Cerebellar nuclear complex (tissue), 1 donor: ENCODE measurements around the gene CENPF.
"Not testable (repeated sequence)": the region's sequence is repeated elsewhere in the genome, so short reads cannot be mapped to it uniquely, and the experiment has no call there.

Source experiments
- DNase-seq, 2 experiments: peaks; one replicate each; lab custom pipeline; 2025; lab: John Stamatoyannopoulos, UW

Gene CENPF, protein sequence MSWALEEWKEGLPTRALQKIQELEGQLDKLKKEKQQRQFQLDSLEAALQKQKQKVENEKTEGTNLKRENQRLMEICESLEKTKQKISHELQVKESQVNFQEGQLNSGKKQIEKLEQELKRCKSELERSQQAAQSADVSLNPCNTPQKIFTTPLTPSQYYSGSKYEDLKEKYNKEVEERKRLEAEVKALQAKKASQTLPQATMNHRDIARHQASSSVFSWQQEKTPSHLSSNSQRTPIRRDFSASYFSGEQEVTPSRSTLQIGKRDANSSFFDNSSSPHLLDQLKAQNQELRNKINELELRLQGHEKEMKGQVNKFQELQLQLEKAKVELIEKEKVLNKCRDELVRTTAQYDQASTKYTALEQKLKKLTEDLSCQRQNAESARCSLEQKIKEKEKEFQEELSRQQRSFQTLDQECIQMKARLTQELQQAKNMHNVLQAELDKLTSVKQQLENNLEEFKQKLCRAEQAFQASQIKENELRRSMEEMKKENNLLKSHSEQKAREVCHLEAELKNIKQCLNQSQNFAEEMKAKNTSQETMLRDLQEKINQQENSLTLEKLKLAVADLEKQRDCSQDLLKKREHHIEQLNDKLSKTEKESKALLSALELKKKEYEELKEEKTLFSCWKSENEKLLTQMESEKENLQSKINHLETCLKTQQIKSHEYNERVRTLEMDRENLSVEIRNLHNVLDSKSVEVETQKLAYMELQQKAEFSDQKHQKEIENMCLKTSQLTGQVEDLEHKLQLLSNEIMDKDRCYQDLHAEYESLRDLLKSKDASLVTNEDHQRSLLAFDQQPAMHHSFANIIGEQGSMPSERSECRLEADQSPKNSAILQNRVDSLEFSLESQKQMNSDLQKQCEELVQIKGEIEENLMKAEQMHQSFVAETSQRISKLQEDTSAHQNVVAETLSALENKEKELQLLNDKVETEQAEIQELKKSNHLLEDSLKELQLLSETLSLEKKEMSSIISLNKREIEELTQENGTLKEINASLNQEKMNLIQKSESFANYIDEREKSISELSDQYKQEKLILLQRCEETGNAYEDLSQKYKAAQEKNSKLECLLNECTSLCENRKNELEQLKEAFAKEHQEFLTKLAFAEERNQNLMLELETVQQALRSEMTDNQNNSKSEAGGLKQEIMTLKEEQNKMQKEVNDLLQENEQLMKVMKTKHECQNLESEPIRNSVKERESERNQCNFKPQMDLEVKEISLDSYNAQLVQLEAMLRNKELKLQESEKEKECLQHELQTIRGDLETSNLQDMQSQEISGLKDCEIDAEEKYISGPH (N-terminal part only)

GRCh38 chr1:214602764-214603657 is at the start of gene CENPF:
TSS of gene CENPF (plus strand) at chr1:214603195. CDS start at chr1:214613755, 10,560 bp downstream.
- peak in 1 of 2 experiments; percentile 21 for DNase-seq

DNA sequence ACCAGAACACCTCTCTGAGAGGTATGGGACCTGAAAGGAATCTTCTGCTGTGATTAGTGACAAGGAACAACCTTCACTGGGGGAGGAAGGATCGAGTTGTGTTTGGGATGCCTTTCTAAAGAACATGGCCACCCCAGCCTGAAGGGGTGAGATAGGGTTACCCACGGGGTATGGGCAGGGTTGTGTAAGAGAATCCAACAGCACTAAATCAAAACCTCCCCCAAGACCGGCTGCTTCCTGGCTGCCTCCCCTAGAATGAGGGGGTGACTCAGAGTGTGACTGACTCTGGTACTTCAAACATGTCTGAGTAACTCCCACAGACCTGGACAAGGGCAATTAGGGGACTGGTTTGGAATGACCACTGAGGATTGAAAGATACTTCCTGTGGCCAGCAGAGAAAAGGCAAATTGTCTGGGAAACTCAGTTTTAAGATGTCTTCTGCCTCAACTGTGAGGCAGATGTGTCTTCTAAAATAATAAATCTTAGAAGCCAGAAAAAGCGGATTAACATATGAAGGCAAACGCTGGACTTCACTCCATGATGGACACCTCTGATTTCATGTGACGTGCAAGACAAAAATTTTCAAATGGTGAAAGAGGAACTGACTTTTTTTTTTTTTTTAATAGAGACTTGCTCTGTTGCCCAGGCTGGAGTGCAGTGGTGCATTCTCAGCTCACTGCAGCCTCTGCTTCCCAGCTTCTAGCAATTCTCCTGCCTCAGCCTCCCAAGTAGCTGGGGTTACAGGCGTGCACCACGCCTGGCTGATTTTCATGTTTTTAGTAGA is 44.9 kb upstream of the CENPF start:
- no peak for DNase-seq

GRCh38 chr1:214563881-214564280 is 39.1 kb upstream of the CENPF start:
- DNase-seq, result no peak

- DNase-seq, result no peak
Measured at GRCh38 chr1:214565310-214565709, 37.7 kb upstream of the CENPF start.

GRCh38 chr1:214566158-214567104 is 36.6 kb upstream of the CENPF start:
- DNase-seq, result no peak

DNA sequence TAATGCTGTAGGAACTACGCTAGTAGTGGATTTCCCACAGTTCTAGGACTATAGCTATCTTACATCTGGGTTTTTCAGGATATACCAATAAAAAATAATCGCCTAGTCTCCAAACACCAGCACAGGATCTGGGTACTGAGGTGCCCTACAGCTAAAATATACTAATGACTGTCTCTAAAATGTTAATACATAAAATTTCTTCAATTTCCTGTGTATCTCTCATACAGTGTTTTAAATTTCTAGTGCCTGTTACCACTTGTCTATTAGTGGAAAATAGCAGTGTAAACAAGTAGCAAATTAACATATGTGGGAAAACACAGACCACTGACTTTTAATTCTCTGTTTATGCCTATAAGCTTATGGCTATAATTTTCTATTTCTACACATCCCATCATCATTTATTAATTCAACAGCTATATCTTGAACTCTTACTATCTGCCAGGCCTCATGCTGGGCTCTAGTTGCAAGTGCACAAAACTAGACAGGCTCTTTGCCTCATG is 35.5 kb upstream of the CENPF start:
- no peak for DNase-seq

DNA sequence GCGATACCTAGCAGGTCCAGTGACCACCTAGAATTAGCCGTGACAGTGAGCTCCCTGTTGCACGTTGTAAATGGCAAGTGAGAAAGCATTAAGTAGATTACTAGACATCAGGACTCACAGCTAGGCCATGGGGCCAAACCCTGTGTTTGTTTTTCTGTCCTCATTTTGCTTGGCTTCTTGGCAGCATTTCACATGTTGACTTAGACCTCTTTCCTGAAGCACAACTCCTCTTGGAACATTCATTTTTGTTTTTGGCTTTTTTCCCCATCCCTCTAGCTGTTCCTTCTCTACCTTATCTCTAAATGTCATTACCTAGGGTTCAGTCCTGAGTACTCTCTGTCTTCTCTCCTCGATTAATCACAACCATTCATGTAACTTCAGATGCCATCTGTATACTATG is 34.7 kb upstream of the CENPF start:
- DNase-seq, result no peak

DNA sequence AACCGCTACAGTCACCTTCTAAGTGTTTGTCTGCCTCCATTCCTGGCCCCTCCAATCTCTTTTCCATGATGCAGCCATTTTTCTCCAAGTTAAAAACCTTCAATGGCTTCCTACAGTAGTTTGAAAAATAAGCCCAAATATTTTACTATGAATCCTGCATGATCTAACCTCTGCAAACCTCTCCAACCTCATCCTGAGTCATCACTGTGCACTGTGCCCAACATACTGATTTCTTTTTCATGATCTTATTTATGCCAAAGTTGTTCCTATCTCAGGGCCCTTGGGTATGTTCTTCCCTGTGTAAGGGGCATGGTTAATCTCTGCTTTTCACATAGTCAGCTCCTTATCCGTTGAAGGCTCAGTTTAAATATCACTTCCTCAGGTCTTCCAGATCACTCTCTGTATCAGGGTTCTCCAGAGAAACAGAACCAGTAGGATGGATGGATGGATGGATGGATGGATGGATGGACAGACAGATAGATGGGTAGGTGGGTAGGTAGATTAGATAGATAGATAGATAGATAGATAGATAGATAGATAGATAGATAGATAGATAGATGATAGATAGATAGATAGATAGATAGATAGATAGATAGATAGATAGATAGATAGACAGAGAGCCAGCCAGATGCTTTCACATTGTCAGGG is 33.5 kb upstream of the CENPF start:
- DNase-seq, result no peak

DNA sequence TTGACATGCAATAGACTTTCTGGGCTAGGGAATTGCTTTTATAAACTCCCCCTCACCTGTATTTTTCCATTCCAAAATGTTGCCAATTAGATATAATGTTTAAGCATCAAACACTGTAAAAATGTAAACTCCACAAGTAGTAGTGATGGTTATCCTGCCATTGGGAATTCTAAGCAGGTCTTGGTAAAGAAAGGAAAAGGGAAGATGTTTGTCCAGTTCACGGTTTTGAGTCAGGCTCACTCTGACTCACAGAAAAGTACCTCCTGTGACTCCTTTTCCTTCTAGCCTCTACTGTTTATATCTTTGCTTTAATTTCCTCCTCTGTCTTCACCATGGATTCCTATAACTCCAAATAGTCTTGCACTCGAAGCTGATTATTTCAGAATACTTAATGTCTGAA is 32.6 kb upstream of the CENPF start:
- no peak for DNase-seq

DNA sequence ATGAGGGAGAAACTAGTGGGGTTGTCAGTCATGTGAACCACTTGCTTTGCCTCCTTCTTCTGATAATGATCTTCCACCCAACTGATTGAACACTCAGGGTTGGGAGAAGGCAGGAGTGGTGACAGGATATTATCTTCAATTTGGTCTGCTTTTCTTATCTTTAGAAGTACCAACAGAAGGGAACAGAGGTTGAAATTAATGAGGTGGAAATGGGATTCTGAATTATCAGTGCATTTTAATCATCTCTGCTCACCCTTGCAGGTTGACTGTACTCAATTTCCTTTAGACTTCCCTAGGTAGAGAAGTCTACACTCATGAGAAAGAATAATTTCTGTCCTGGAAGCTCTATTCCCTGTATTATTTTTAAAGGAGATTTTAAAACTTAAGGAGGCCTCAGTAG is 31.7 kb upstream of the CENPF start:
- DNase-seq, result no peak

GRCh38 chr1:214573386-214574318 is 29.3 kb upstream of the CENPF start:
- no peak for DNase-seq

DNA sequence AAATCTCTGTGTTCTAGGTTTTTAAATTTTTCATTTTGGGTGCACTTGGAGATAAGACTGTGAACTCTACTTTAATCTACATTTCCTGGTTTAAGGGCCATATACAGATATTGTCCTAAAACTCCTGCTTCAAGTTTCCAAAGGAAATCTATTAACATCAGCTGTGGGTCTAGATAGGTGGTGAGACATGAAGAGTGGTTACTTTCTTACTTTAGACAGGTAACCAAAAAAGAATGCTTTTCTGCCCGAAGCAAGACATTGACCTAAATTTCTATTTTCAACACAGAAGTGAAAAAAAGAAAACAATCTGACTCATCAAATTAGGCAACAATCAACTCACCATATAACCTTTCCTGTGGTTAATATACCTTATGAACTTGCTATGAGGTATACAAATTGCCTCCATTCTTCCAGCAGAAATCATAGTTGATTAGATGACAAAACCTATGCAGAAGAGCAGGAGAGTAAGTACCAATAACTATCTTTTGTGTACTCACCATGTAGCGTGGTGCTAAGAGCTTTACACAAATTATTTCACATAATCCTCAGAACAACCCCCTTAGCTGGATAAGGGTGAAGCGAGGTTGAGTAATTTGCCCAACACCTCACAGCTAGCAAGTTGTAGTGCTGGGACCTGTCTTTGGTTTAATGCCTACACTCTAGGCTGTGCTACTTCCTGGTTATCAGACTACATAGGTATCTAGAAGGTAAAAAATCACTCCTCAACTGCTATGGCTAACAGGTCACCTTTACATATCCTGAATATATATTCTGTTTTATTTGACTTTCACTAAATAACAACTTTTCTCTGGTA is 28.2 kb upstream of the CENPF start:
- DNase-seq, result no peak

- DNase-seq, result not testable (repeated sequence)
Measured at GRCh38 chr1:214576120-214576519, 26.9 kb upstream of the CENPF start.

DNA sequence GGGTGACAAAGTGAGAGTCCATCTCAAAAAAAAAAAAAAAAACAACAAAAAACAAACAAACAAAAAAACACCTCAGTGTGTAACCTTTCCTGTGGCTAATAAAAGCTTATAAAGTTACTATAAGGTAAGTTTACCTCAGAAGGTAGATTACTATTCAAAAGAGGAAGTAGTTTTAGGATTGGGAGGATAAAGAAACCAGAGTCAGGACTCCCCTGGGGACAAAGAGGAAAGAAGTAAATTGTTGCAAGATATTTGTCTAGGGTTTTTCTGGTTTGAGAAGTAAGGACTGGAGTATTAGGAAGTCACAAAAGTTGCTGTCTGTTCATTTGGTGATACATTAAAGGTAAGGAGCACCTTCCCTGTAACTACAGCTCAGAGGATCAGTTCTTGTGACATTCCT is 23.8 kb upstream of the CENPF start:
- no peak for DNase-seq

DNA sequence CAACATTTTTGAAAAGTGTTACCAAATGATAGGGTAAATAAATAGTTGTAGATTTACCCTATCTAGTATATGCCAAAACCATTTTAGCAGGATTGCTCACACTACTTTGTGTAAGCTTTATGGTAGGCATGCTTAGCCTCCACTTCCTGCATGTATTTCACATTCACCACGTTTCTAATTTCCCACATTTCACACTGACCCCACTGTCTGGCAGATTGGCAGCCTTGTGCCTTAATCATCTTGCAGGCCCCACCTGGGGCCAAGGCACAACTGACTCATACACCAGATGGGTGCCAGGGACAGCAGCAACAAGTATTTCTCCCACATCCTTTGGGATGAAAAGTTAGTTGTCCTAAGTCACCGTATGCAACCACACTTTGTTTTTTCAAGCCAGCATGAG is 21.2 kb upstream of the CENPF start:
- DNase-seq, result no peak

DNA sequence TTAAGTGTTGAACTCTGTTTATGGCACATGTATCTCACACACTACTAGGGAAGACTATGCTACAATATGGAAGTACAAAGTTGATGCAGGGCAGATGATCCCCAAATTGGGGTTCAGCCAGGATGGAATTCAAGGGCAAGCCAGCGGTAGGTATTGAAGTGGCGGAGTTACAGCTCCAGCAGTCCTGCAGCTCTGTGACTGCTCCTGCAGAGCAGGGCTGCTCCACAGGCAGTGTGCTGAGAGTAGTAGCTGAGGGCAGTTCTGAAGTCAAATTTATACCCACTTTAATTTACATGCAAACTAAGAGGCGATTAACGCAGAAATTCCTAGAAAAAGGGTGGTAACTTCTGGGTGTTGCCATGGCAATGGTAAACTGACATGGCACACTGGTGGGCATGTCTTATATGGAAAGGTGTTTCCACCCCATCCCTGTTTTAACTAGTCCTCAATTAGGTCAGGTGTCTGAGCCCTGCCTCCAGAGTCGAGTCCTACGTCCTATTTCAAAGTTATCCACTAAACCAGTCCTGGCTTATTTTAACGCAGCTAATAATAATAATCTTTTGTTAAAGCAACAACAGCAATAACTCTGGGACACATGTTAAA is 20.6 kb upstream of the CENPF start:
- DNase-seq, result no peak
